ENCODE measurements around the gene CCDC9.

The CCDC9 gene

DNA sequence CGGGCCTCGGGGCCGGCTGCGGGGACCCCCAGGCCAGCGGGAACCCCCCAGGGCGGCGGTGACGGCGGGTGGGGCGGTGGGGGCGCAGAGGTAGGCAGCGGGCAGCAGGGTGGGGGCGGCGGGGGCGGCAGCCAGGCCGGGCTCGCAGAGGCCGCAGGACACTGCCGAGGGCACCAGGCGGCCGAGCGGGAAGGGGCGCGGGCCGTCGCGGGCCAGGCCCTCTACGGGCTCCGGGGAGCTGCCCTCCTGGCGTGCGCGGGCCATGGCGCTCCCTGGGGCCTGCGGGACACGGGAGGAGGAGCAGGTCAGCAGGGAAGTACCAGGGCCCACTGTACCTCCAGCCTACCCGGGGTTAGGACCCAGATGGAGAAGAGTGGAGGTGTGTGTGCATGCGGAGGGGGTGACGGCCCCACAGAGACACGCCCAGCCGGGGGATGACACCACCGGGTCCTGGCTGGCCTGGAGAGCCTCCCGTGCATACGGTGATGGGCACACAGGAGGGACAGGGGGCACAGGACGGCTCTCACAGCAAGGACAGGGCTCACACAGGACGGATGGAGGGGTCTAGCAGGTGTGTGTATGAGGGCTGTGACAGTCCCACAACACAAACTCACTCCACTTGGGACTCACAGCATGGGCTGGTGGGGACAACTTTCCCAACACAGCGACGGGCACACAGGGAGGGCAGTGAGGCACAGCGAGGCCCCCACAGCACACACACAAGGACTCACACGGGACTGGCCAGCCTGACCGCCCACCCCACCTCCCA lies 28.0 kb upstream of the CCDC9 start:
- DNase-seq (ENCODE audit: extremely low read depth, insufficient read length), result peak; percentile 70
- TF ChIP-seq CTCF (IDR thresholded peaks at IDR 0.05; ENCODE audit: insufficient read depth, low read length, poor library complexity, severe bottlenecking), result no peak

DNA sequence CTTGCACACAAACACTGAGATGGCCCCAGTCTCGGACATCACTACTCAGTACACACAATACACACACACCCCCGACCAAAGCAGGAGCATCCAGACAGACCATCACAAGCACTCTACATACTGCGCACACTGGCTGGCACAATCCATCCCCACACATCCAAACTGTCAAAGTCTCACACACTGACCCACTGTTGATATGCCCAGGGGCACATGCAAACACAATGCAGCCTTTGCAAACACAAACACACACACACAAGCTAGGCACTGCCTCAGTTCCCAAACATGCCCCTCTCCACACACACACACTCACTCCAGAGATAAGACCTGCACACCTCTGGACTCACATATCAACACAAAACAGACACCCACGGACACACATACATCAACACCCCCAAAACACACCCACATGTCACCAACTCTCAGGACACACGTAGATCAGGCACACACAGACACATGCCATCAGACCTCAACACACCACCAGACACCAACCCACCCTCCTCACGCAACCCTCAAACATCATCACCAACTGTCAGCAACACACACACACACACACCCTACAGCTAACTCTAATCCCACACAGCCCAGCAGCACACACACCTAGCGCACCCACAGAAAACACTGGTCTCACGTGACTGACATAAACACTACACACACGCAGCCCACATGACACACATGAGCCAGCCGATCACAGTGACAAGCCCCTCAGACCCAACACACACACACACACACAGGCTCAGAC lies 27.2 kb upstream of the CCDC9 start:
- DNase-seq (ENCODE audit: extremely low read depth, insufficient read length), result peak; percentile 38
- no peak for TF ChIP-seq CTCF (IDR thresholded peaks at IDR 0.05; ENCODE audit: insufficient read depth, low read length, poor library complexity, severe bottlenecking)
- Histone ChIP-seq H3K36me3 (ENCODE audit: control insufficient read depth, insufficient read depth, low read length) (peaks cover 4% of the 10 kb centered on the region), H3K27me3 (replicated peaks; ENCODE audit: control insufficient read depth, insufficient read depth, low read length) (no peaks in the 10 kb centered on the region), H3K4me3 (replicated peaks; ENCODE audit: low read depth, low read length) (peak overlapping the region; percentile 88)

More for the DNA sequence above, 28.0 kb upstream of the CCDC9 start:
- Histone ChIP-seq H3K27me3 (replicated peaks; ENCODE audit: control insufficient read depth, insufficient read depth, low read length) (no peaks in the 10 kb centered on the region), H3K36me3 (ENCODE audit: control insufficient read depth, insufficient read depth, low read length) (peaks cover 6% of the 10 kb centered on the region), H3K4me3 (replicated peaks; ENCODE audit: low read depth, low read length) (peak overlapping the region; percentile 88)

- Histone ChIP-seq H3K27me3 (replicated peaks; ENCODE audit: control insufficient read depth, insufficient read depth, low read length) (no peaks in the 10 kb centered on the region), H3K4me3 (replicated peaks; ENCODE audit: low read depth, low read length) (peak overlapping the region; percentile 88), H3K36me3 (ENCODE audit: control insufficient read depth, insufficient read depth, low read length) (peaks cover 4% of the 10 kb centered on the region)
- no peak for DNase-seq (ENCODE audit: extremely low read depth, insufficient read length)
- no peak for TF ChIP-seq CTCF (IDR thresholded peaks at IDR 0.05; ENCODE audit: insufficient read depth, low read length, poor library complexity, severe bottlenecking)
These were observed 26.7 kb upstream of the CCDC9 start for GRCh38 chr19:47229676-47230053.

GRCh38 chr19:47230054-47230920 lies 26.0 kb upstream of the CCDC9 start:
- DNase-seq (ENCODE audit: extremely low read depth, insufficient read length), result peak; percentile 85
- Histone ChIP-seq H3K27me3 (replicated peaks; ENCODE audit: control insufficient read depth, insufficient read depth, low read length) (no peaks in the 10 kb centered on the region), H3K4me3 (replicated peaks; ENCODE audit: low read depth, low read length) (peak overlapping the region; percentile 88), H3K36me3 (ENCODE audit: control insufficient read depth, insufficient read depth, low read length) (peaks cover 3% of the 10 kb centered on the region; the same call in 1 of the 2 replicates)
- peak; percentile 65 for TF ChIP-seq CTCF (IDR thresholded peaks at IDR 0.05; ENCODE audit: insufficient read depth, low read length, poor library complexity, severe bottlenecking)

- Histone ChIP-seq H3K4me3 (replicated peaks; ENCODE audit: low read depth, low read length) (peak within 1 kb of the TSS; percentile 88), H3K27me3 (replicated peaks; ENCODE audit: control insufficient read depth, insufficient read depth, low read length) (no peaks in the 10 kb centered on the region), H3K36me3 (ENCODE audit: control insufficient read depth, insufficient read depth, low read length) (peaks cover 3% of the 10 kb centered on the region; the same call in 1 of the 2 replicates)
- TF ChIP-seq CTCF (IDR thresholded peaks at IDR 0.05; ENCODE audit: insufficient read depth, low read length, poor library complexity, severe bottlenecking), result no peak
- DNase-seq (ENCODE audit: extremely low read depth, insufficient read length), result no peak
These were observed 25.5 kb upstream of the CCDC9 start, which contains the start of gene BBC3 for GRCh38 chr19:47230921-47231214. Gene BBC3, minus strand, starts transcription at chr19:47231199. Its CDS starts 2,768 bp downstream, at chr19:47228431.

Data from GM06990 (cell line).